Measurements from ENCODE around the gene CNTNAP2. TPM values are rescaled to one million over a fixed set of nuclear protein-coding genes. Genes with fewer than 3 reads are reported as not detected.

CNTNAP2 gene
- total RNA-seq, 2 experiments from 2014 or later = not detected

DNA sequence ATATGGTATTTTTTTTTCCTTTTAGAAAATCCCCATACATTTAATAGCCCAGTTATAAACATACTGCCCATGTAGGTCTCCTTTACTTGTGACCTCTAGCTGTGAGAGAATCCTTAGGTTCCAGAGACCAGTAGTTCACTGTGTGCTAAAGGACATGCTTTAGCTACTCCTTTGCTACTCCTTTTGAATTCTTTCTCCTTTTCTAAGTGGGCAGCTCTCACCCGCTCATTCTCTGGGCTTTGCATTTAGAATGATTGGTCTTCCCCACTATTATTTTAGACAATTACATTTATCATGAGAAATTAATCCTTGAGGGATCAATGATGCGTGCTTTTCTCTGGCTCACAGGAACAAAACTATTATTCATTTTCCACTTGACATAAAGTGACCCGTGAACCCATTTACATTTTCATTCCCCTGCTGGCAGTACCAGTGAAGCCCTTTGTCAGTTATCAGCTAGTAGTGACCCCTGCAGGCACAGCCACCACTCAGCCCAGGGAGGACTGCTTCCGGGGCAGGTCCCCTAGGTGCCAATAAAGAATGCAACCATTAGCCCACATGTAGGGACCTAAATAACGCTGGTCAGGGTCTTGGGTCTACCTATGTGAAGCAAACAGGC lies 844.3 kb downstream of the CNTNAP2 start:
- POLR2A ChIA-PET = no interaction called here
- CTCF ChIA-PET = no interaction called here

DNA sequence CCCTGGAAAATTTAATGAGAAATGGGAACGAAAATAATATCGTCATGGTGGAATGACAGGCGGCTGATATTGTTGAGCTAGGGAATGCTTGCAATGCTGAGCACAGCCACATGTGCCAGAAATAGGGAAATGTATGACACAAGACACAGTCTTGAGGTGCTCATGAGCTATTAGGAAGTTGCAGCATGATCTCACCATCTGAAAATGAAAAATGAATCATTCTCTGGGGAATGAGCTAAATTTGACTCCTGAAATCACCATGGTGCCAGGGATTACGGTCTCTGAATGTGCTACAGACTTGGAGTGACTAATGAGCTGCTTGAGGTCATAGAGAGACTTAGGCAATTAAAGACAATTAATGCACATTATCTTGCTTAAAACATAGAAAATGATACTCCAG lies 845.0 kb downstream of the CNTNAP2 start:
- ChIA-PET CTCF (no interaction called here), POLR2A (no interaction called here)

DNA sequence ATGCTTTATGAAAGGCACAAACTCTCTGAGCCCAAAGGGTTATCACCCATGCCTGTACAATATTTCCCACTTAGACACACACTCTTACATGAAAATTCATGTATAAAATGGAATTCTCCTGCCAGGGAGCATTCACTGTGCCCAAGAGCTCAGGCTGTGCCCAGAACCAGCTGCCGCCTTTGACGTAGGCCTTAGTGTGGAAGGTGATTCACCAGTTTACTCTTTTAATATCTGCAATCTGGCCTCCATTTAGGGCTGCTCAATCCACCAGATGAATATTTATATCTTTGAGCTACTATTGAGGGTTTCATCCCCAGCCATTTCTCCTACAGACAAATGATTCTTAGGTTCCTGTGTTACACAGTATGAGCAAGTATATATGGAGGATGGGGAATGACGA lies 849.7 kb downstream of the CNTNAP2 start:
- ChIA-PET CTCF (no interaction called here), POLR2A (no interaction called here)

DNA sequence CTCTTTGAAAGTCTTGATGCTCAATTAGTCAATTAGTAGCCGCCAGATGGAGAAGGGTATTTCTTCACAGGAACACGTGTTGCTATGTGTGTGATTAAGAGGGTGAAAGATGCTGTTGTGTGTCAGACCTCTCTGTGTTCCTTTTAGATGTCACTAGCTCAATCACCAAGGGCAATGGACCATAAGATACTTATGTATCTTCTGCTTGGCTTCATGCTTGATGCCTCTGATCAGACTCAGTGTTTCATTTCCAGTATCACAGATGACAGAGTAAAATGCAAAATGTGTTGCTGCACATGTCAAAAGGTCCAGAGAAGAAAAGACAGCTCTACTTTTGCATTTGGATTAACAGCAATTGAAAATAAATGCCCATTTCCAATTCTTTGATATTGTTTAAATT lies 865.9 kb downstream of the CNTNAP2 start:
- CTCF ChIA-PET = no interaction called here
- POLR2A ChIA-PET = no interaction called here

DNA sequence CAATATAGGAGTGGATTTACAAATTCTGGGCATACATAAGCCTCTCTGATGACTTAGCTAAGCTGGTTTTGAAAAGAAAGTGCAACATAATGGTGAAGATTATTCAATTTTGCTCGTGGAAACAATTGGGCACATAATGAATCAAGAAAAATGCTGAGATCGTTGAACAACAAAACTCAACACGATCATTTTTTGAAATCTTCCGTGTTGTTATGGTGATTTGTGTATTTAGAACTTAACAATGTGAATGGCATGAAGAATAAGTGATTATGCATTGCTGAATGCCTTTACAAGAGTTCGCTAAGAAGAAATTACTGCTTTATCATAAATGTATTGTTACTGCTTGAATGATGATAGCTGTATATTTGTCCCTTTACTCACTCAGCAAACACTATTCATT lies 875.0 kb downstream of the CNTNAP2 start:
- ChIA-PET POLR2A (no interaction called here), CTCF (no interaction called here)

DNA sequence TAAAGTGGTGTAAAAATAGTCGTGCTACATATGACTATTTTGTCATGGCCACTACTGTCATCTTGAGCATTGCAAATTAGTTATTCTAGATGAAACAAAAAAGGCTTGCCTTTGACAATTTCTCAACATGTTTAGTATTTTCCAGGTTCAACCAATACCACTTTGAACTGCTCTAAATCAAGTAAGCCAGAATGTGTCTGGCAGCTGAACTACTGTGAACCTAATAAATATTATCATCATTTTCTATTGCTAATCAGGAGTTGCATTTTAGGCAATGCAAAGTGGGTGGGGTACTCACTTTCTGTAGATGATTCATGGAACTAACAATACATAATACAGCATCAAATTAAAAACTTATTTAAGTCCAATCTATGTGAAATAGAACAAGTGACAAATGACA lies 877.2 kb downstream of the CNTNAP2 start:
- ChIA-PET CTCF (no interaction called here), POLR2A (no interaction called here)

DNA sequence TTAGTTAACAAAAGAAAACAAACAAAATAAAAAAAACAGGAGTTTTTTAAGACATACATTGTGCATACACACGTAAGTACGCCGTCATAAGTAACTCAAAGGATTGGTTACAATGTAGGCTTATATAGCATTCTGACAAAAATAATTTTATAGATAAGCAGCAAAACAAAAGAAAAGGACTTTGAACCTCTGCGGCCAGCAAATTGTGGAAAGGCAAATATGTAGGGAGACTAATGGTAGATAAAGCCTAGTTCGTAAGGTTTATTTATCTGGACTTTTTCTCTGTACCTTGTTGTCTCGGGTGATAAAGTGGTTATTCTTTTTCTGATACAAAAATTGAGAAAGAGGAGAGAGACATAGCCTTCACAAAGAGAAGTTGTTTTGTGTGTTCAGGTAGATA lies 891.9 kb downstream of the CNTNAP2 start:
- ChIA-PET POLR2A (no interaction called here), CTCF (interaction anchor here (0.8 kb wide), 1 partner anchor 13 kb away, joined by 3 read pairs; no protein-coding TSS in a partner anchor)

DNA sequence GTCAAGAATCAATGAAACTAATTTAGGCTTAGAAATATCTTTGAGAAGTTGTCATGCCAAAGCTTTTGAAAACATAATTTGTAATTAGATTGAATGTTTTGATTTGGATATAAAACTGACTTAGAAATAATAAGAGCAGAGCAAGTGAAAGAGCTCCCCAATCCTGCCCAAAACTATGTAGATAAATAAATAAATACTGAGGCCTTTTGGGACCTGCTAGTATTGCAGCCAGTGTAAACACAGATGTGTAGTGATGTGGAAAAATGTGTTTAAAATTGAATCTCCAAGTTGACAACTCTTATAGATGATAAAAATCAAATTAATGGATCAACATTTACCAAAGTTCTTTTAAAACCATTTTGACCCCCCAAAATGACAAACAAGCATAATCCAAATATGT lies 896.1 kb downstream of the CNTNAP2 start:
- CTCF ChIA-PET = no interaction called here
- POLR2A ChIA-PET = no interaction called here

DNA sequence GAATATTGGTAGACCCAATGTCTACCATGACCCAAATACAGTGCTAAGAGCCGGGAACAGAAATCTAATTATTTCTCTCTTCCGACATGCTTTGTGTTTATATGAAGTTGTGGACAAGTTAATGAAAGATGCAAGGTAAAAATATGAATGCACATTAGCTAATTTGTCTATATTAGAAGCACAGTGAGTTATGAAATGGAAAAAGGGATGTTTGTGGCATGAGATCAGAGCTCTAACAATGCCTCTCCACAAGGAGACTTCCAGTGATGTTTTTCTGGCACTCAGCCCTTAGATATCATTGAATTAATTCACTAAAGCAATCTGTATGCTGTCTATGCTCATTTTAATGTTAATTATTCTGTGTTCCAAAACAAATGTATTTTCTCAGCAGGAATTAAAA lies 897.2 kb downstream of the CNTNAP2 start:
- POLR2A ChIA-PET = no interaction called here
- CTCF ChIA-PET = no interaction called here

DNA sequence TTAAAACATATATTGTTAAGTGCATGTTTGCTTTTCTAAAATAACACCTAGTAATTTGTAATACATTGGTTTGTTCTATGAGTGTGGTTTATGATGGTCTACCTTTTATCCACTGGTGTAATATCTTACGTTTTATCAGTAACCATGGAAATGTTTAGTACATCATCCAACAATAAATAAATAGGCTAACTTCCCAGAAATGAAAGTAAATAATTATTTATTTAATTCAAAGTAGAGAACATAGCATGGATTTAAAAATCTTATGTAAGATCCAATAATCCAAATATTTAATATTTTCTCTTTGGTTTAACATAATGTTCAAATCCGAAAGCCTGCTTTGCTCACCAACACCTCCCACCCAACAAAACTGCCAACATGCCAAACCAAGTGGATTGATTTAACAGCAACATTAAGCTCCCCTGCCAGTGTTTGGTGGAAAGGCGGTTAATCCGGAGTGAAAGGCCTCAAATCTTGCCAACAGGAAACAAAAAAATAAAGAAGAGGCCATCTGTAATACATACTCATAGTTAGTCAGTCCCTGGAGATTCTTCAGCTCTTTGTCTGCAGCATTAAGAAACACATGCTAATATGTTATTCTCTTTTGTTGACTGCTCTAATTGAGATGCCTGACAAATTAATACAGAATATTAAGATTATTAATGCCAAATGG lies 897.8 kb downstream of the CNTNAP2 start:
- ChIA-PET CTCF (no interaction called here), POLR2A (no interaction called here)

DNA sequence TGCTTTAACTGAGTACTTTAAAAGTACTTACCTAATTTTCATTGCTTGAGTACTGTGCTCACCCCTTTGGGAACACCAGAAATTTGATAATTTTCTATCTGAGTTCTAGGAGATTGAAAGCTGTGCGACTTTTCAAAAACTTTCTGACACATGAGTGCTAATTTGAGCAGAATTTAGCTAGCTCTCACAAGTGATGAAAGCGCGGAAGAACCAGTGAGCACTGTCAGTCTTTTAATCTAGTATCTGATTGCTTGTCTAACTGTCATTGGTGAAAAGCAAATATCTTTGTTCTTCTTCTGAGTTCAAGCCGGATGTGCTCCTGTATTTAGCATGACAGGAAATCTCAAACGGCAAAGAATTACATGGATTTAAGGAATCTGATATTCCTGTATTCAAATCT lies 899.4 kb downstream of the CNTNAP2 start:
- CTCF ChIA-PET = no interaction called here
- POLR2A ChIA-PET = no interaction called here

DNA sequence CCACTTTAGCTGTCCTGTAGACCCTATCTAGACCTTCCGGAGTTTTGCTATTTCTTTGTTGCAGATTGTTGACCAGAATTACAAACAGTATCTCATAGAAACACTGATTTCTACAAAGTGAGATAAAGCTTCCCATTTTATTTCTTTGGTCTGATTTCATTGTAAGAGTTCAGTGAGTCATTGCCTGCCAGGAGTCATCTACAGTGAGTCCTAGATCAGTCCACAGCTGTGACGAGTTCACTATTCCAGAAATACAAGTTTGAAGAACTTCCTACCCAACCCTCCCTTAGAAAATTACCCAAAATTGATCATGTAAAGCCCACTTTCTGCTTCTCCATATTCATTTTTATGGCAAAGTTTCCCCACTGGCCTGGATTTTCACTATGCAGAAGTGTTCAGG lies 905.5 kb downstream of the CNTNAP2 start:
- ChIA-PET CTCF (no interaction called here), POLR2A (no interaction called here)

DNA sequence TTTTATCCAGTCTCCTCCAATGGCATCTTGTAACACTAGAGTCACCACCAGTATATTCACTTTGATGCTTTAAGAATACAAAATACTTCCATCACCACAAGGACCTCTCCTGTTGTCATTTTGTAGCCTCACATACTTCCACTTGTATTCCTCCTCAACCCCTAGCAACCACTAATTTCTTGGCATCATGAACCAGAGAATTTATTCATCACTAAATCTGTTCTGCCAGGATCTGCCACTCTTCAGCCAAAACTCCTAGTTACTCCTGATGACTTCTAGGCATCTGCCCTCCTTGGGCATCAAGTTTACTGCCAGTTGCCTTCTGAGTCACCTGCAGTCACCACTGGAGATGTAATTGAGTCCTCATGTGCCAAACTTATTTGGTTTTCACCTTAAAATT lies 906.8 kb downstream of the CNTNAP2 start:
- ChIA-PET POLR2A (no interaction called here), CTCF (no interaction called here)

DNA sequence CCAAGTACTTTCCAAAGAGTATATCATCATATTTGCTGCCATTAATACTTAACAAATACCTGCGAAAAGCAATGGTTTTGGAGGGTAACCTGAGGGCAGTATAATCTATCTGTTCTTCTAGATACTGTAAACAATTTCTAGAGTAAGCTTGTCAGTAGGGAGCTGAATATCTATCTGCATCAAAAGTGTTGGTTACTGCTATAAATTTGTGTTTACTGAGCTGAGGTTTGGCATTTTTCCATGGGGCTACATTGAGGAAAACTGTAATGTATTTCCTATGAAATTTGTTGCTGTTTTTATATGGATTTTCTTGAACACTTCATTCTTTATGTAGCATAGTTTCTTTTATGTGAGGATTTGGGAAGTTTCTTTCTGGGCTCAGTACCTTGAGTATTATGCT lies 913.4 kb downstream of the CNTNAP2 start:
- ChIA-PET POLR2A (no interaction called here), CTCF (no interaction called here)

DNA sequence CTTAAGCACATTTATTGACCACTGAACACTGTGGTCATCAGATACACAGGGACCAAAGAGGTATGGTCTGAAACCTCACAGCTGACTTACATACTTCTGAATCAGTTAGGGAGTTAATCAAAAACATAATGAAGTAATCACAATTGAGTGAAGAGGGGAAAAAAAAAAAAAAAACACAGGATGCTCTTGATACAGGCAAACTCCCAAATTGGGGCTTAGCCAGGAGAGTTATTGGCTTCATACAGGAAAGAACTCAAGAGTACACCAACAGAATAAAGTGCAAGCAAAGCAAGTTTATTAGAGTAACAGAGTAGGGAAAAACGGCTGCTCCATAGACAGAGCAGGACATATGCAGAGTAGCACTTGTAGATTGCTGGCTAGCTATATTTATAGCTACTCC lies 917.0 kb downstream of the CNTNAP2 start:
- ChIA-PET CTCF (no interaction called here), POLR2A (no interaction called here)

DNA sequence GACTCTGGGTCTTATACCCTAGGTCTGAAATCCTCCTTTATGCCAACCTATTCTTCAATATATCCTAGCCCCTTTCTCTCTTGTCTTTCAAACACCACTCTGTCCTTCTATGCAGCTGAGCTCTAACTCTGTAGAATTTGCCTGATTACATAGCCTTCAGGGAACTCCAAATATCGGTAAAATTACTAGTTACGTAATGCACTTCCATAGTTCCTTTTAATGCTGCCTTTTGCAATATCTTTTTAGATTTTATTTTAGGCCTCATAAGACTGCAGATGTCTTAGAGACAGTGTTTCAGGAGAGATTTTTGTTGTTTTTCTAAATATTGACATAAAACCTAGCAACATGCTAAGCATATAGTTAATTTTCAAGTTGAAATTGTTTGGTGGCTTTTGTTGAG lies 924.8 kb downstream of the CNTNAP2 start:
- ChIA-PET POLR2A (no interaction called here), CTCF (no interaction called here)

DNA sequence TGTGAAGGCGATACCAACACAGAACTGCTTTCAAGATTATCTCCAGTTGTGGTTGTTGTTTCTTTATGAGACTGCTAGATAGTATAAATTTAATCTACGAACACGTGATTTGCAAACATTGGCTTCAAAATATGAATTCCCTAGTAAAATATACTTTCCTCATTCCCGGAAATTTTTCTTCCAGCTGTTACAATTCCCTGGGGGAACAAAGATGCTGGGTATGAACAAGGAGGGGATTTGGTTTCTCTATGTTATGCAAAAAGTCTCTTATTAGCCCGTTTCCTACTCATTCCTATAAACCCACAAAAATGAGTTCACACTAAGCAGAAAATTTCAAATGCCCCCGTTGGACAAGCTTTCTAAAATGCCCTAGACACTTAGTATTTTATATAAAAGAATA lies 928.3 kb downstream of the CNTNAP2 start:
- POLR2A ChIA-PET = no interaction called here
- CTCF ChIA-PET = no interaction called here

DNA sequence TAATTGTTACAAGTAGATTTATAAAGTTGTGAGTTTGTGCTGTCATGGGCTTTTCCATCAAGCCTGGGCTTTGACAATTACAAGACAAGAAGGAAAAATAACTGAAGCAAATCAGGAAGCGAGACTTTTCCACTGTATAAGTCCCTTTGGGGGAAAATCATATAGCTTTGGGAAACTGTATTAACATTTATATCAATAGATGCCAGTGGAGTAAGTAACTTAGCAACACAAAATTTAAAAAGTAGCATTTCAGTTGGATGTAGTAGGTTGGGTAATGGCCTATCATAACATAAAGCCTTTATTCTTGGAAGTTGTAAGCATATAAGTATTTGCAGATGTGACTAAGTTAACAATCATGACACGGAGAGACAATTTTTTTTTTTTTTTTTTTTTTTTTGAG lies 931.1 kb downstream of the CNTNAP2 start:
- POLR2A ChIA-PET = no interaction called here

DNA sequence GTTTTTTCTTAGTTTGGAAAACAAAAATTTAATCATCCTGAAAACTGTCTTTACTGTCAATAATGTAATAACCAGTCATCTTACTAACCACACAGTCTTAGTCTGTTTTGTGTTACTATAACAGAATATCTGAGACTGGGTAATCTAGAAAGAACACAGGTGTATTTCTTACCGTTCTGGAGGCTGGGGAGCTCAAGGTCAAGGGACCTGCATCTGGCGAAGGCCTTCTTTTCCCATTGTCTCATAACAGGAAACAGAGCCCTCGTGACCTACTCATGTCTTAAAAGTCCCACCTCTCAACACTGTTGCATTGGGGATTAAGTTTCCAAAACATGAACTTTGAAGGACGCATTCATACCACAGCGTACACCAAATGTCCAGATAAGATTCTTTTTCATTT lies 932.3 kb downstream of the CNTNAP2 start:
- ChIA-PET POLR2A (no interaction called here), CTCF (no interaction called here)

More for the DNA sequence above, 931.1 kb downstream of the CNTNAP2 start:
- CTCF ChIA-PET = no interaction called here

DNA sequence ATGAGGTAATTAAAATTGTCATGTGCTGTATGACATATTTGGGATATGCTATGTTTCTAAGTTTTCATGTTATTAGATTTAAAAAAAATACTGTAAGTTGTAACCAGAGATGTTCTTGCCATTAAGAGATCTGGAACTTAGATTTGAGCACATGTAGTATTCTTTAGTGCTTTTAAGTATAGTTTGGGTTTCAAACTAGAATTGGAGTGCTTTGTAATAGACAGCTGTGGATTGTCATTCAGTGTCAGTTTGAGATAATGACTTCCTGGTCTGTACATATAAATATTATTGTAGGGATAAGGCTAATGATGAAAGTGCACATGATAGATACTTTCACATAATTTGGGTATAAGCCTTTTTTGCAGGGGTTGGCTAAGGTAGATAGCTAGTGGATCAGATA lies 936.2 kb downstream of the CNTNAP2 start:
- CTCF ChIA-PET = no interaction called here
- POLR2A ChIA-PET = no interaction called here

DNA sequence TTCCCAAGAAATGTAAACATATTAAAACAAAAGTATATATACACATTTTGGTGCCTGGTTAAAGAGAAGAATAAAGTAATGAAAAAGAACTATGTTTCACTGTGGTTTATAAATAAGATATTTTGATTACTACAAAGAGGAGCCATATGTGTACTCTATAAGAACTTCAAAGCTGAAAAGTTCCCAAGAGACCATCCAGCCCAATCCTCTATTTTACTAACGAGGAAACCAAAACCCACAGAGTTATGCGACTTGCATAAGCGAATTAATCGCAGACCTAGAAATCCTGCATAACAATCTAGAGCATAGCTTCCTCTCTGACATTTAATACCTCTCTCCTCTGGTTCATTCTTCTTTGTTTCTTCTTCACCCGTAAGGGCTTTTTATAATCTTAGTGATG lies 937.1 kb downstream of the CNTNAP2 start:
- CTCF ChIA-PET = no interaction called here
- POLR2A ChIA-PET = no interaction called here

DNA sequence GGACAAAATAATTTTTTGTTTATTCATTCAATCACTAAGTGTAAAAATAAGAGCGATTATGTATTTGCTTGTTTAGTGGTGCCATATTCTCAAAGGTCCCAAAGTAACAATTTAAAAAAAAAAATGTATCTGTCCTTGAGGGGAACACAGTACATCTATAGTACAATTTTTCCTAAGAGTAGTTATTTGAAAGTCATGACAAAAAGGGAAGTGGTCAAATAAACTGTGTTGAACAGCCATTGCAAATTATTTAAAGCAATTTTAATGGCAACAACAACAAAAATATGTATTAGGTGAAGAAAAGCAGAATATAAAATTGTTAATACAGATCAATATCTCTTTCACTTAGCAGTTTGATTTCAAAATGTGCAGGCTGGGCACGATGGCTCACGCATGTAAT lies 943.5 kb downstream of the CNTNAP2 start:
- CTCF ChIA-PET = no interaction called here
- POLR2A ChIA-PET = no interaction called here

DNA sequence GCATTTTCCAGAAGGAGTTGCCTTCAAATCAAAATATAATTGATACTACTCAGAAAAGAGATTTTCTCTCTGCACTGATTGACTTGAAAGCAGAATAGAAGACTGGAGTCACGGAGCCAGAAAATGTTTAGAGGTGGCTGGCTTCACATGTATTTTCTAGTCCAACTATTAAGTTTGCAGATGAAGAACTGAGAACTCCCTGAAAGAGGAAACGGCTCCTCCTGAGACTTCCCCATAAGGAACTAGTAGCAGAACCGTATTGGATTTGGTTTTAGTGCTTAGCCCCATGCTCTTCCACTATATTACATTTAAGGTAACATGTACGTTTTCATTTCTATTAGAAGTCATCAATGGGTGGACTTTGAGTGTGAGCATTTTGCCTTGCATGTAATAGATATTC lies 946.3 kb downstream of the CNTNAP2 start:
- CTCF ChIA-PET = no interaction called here
- POLR2A ChIA-PET = no interaction called here

All from activated CD8-positive, alpha-beta memory T cell treated with anti-CD3 and anti-CD28 coated beads for 36 hours (primary cell).